HepG2 (cell line): Measurements from ENCODE around the gene CNTFR. TPM values are rescaled to one million over a fixed set of nuclear protein-coding genes. Genes with fewer than 3 reads are reported as not detected.

ENCODE experiments used
- AGO1 ChIP-seq: fragments of 200-400 bp; formaldehyde crosslinking; IDR thresholded peaks from 2 replicates; pipeline ENCODE4 v1.6.1; 2017; ENCODE audit warnings: mild to moderate bottlenecking, low read depth, low read length, moderate library complexity; ENCODE audit not compliant: poor library complexity, severe bottlenecking
- HMGA1 ChIP-seq: sonication (generic); formaldehyde crosslinking; conservative IDR thresholded peaks from 2 replicates; pipeline ENCODE4 v1.4.0; 2020; ENCODE audit warnings: missing genetic modification reagents
- KDM5B ChIP-seq: sonication (generic); formaldehyde crosslinking; IDR thresholded peaks from 2 replicates; pipeline ENCODE4 v1.4.0; 2020; ENCODE audit warnings: missing genetic modification reagents, mild to moderate bottlenecking, borderline replicate concordance
- MAFG ChIP-seq: sonication (generic); formaldehyde crosslinking; IDR thresholded peaks from 2 replicates; pipeline ENCODE4 v1.5.1; 2020; ENCODE audit warnings: mild to moderate bottlenecking, missing genetic modification reagents
- MXD3 ChIP-seq: IDR thresholded peaks from 2 replicates; pipeline ENCODE4 v1.6.1; 2016; ENCODE audit warnings: mild to moderate bottlenecking, missing biosample characterization, missing genetic modification reagents
- NR1H2 ChIP-seq: sonication (generic); formaldehyde crosslinking; IDR thresholded peaks from 2 replicates; pipeline ENCODE4 v1.8.1; 2022; ENCODE audit warnings: low read depth, missing genetic modification reagents, borderline replicate concordance
- NR2C2 ChIP-seq: sonication (generic); formaldehyde crosslinking; IDR thresholded peaks from 2 replicates; pipeline ENCODE4 v1.4.0; 2020; ENCODE audit warnings: missing genetic modification reagents, mild to moderate bottlenecking, moderate library complexity, borderline replicate concordance
- PAXIP1 ChIP-seq: sonication (generic); formaldehyde crosslinking; conservative IDR thresholded peaks from 2 replicates; pipeline ENCODE4 v1.4.0; 2020; ENCODE audit warnings: mild to moderate bottlenecking, missing genetic modification reagents, moderate library complexity
- SOX5 ChIP-seq: IDR thresholded peaks from 2 replicates; pipeline ENCODE4 v1.6.1; 2016; ENCODE audit warnings: borderline replicate concordance
- SP5 ChIP-seq: IDR thresholded peaks from 2 replicates; pipeline ENCODE4 v1.6.1; 2016; ENCODE audit warnings: low read depth, borderline replicate concordance
- ZEB1 ChIP-seq: IDR thresholded peaks from 2 replicates; pipeline ENCODE4 v1.6.1; 2012; ENCODE audit warnings: mild to moderate bottlenecking, low read depth, inconsistent platforms; ENCODE audit not compliant: insufficient replicate concordance
- ZFP36L1 ChIP-seq: sonication (generic); formaldehyde crosslinking; IDR thresholded peaks from 2 replicates; pipeline ENCODE4 v1.8.0; 2022; ENCODE audit warnings: mild to moderate bottlenecking, missing genetic modification reagents, moderate library complexity
- ZNF12 ChIP-seq: sonication (generic); formaldehyde crosslinking; IDR thresholded peaks from 2 replicates; pipeline ENCODE4 v1.5.0; 2020; ENCODE audit warnings: missing genetic modification reagents
- ZNF232 ChIP-seq: sonication (generic); formaldehyde crosslinking; IDR thresholded peaks from 2 replicates; pipeline ENCODE4 v1.4.0; 2020; ENCODE audit warnings: missing genetic modification reagents, borderline replicate concordance
- ZNF253 ChIP-seq: sonication (generic); formaldehyde crosslinking; IDR thresholded peaks from 2 replicates; pipeline ENCODE4 v1.8.0; 2022; ENCODE audit warnings: mild to moderate bottlenecking, missing genetic modification reagents, borderline replicate concordance
- ZNF574 ChIP-seq: sonication (generic); formaldehyde crosslinking; IDR thresholded peaks from 2 replicates; pipeline ENCODE4 v1.4.0; 2020; ENCODE audit warnings: missing genetic modification reagents
- ZNF768 ChIP-seq: sonication (generic); formaldehyde crosslinking; IDR thresholded peaks from 2 replicates; pipeline ENCODE4 v1.4.0; 2020; ENCODE audit warnings: missing genetic modification reagents
- ZNF775 ChIP-seq: sonication (generic); formaldehyde crosslinking; IDR thresholded peaks from 2 replicates; pipeline ENCODE4 v1.4.0; 2020; ENCODE audit warnings: missing genetic modification reagents, mild to moderate bottlenecking, moderate library complexity, borderline replicate concordance
- polyA plus RNA-seq, 8 experiments: library from polyadenylated mRNA; depleted of rRNA in 3 of 8; stranded (reverse) in 7 of 8; unstranded in 1 of 8; fragments of >200 nt; fragmentation: Illumina TruSeq in 4 of 8; extraction: Trizol in 4 of 8; gene quantifications; 2 replicates each; pipeline versions ENCODE4 v1.2.1 to v1.2.3, GENCODE V29; 2011 to 2016; ENCODE audit warnings: low read depth in 4 of 8, missing spikeins in 1 of 8, mixed read lengths in 1 of 8; ENCODE audit not compliant: insufficient read depth in 1 of 8
- total RNA-seq, 5 experiments: library from RNA; depleted of rRNA; stranded (reverse); fragments of >200 nt; fragmentation: Illumina TruSeq; extraction: Trizol; gene quantifications; 2 replicates each; pipeline ENCODE4 v1.2.3, GENCODE V29; 2016; ENCODE audit warnings: low read depth in 1 of 5
- TF ChIP-seq, protein P1 (sequence below): sonication (generic); formaldehyde crosslinking; IDR thresholded peaks from 2 replicates; pipeline ENCODE4 v1.4.0; 2020; ENCODE audit warnings: missing genetic modification reagents

CNTFR gene
- total and polyA plus RNA-seq, 2 of the 13 experiments (the other 11 are each of a cell fraction or from before 2014, with no cell fraction given): not detected

- TF ChIP-seq SOX5 (CRISPR knock-in tag) (peak; percentile 29; the same call in 1 of the 2 replicates), MXD3 (CRISPR knock-in tag) (peak; percentile 76; the same call in 1 of the 2 replicates), PAXIP1 (CRISPR knock-in tag) (no peak; the same call in 1 of the 2 replicates), NR1H2 (0 out of 2 replicates have a peak, but pooled peaks have one; percentile 42), ZNF775 (CRISPR knock-in tag) (no peak), AGO1 (no peak), ZNF253 (0 out of 2 replicates have a peak, but pooled peaks have one; percentile 34), ZNF12 (no peak), ZNF574 (peak; percentile 88), KDM5B (no peak), ZEB1 (no peak), NR2C2 (CRISPR knock-in tag) (no peak), ZFP36L1 (CRISPR knock-in tag) (no peak), MAFG (CRISPR knock-in tag) (no peak), ZNF768 (CRISPR knock-in tag) (no peak; the same call in 1 of the 2 replicates), SP5 (CRISPR knock-in tag) (peak; percentile 37; the same call in 1 of the 2 replicates), HMGA1 (CRISPR knock-in tag) (no peak), ZNF232 (CRISPR knock-in tag) (peak; percentile 11; the same call in 1 of the 2 replicates)
- TF ChIP-seq, protein P1, sequence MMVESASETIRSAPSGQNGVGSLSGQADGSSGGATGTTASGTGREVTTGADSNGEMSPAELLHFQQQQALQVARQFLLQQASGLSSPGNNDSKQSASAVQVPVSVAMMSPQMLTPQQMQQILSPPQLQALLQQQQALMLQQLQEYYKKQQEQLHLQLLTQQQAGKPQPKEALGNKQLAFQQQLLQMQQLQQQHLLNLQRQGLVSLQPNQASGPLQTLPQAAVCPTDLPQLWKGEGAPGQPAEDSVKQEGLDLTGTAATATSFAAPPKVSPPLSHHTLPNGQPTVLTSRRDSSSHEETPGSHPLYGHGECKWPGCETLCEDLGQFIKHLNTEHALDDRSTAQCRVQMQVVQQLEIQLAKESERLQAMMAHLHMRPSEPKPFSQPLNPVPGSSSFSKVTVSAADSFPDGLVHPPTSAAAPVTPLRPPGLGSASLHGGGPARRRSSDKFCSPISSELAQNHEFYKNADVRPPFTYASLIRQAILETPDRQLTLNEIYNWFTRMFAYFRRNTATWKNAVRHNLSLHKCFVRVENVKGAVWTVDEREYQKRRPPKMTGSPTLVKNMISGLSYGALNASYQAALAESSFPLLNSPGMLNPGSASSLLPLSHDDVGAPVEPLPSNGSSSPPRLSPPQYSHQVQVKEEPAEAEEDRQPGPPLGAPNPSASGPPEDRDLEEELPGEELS (CRISPR knock-in tag): peak; percentile 24; the same call in 1 of the 2 replicates
These were observed 22.6 kb upstream of the CNTFR start, which contains the start of gene RPP25L (continued) for GRCh38 chr9:34611811-34612787.
